Measurements from ENCODE around the gene MICAL2.

MICAL2 gene

GRCh38 chr11:12174477-12175143 lies 64.2 kb downstream of the MICAL2 start:
- TF ChIP-seq, protein P1, sequence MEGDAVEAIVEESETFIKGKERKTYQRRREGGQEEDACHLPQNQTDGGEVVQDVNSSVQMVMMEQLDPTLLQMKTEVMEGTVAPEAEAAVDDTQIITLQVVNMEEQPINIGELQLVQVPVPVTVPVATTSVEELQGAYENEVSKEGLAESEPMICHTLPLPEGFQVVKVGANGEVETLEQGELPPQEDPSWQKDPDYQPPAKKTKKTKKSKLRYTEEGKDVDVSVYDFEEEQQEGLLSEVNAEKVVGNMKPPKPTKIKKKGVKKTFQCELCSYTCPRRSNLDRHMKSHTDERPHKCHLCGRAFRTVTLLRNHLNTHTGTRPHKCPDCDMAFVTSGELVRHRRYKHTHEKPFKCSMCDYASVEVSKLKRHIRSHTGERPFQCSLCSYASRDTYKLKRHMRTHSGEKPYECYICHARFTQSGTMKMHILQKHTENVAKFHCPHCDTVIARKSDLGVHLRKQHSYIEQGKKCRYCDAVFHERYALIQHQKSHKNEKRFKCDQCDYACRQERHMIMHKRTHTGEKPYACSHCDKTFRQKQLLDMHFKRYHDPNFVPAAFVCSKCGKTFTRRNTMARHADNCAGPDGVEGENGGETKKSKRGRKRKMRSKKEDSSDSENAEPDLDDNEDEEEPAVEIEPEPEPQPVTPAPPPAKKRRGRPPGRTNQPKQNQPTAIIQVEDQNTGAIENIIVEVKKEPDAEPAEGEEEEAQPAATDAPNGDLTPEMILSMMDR (IDR thresholded peaks at IDR 0.05; ENCODE audit: borderline replicate concordance, insufficient read depth, low read depth, low read length), result no peak
- no peak overlapping the region for H3K4me3 ChIP-seq (ENCODE audit: low read depth, low read length)

GRCh38 chr11:12175694-12176241 lies 65.4 kb downstream of the MICAL2 start:
- no peak overlapping the region for H3K4me3 ChIP-seq (ENCODE audit: low read depth, low read length)
- TF ChIP-seq, protein P1 (IDR thresholded peaks at IDR 0.05; ENCODE audit: borderline replicate concordance, insufficient read depth, low read depth, low read length), result no peak

- TF ChIP-seq, protein P1 (IDR thresholded peaks at IDR 0.05; ENCODE audit: borderline replicate concordance, insufficient read depth, low read depth, low read length), result no peak
- no peak overlapping the region for H3K4me3 ChIP-seq (ENCODE audit: low read depth, low read length)
Measured at GRCh38 chr11:12176410-12176809, 66.0 kb downstream of the MICAL2 start.

DNA sequence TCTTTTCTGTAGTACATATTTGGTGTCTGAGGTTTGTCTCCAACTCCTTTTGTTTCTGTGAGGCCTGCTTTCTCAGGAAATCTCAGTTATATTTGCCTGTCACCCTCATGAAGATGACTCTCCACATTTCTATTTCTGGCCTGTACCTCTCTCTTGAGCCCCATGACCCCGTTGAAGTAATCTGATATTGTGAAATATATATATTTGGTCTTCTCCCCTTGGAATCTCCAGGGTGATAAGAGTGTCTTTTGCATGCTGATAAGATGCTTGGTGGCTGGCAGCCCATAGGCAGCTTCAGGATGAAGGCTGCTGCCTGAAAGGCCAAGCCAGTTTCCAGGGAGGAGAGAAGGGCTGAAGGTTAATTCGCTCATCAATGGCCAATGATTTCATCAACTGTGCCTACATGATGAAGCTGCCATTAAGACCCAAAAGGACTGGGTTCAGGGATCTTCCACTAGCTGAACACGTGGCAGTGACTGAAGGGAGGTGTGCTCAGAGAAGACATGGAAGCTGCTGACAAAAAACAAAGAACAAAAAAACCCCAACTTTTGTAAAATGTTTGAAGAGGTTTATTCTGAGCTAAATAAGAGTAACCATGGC lies 67.4 kb downstream of the MICAL2 start:
- TF ChIP-seq, protein P1 (IDR thresholded peaks at IDR 0.05; ENCODE audit: borderline replicate concordance, insufficient read depth, low read depth, low read length), result no peak
- H3K4me3 ChIP-seq (ENCODE audit: low read depth, low read length), result no peak overlapping the region

- H3K4me3 ChIP-seq (ENCODE audit: low read depth, low read length), result no peak overlapping the region
- TF ChIP-seq, protein P1 (IDR thresholded peaks at IDR 0.05; ENCODE audit: borderline replicate concordance, insufficient read depth, low read depth, low read length), result no peak
Measured at GRCh38 chr11:12179019-12179418, 68.6 kb downstream of the MICAL2 start.

- no peak overlapping the region for H3K4me3 ChIP-seq (ENCODE audit: low read depth, low read length)
- TF ChIP-seq, protein P1 (IDR thresholded peaks at IDR 0.05; ENCODE audit: borderline replicate concordance, insufficient read depth, low read depth, low read length), result no peak
Measured at GRCh38 chr11:12179531-12179930, 69.1 kb downstream of the MICAL2 start.

All from GM12875 (cell line).